Right cardiac atrium (tissue), 5 donors: ENCODE data around the gene PTPN18. TPM values are rescaled to one million over a fixed set of nuclear protein-coding genes. Genes with fewer than 3 reads are reported as not detected.

Experiments
- ATAC-seq, 2 donors: fragments of 200-7000 bp; cut with Tn5 transposase; one replicate each; pipeline versions ENCODE4 v1.8.0 to v1.9.1; 2020; ENCODE audit warnings: moderate library complexity in 2 of 2, mild to moderate bottlenecking in 1 of 2
- DNase-seq, 3 donors: peaks; one replicate each; pipeline ENCODE4 v3.0.0-alpha.2; 2020
- H3K27ac ChIP-seq: one replicate; pipeline ENCODE4 v1.5.1; 2013; ENCODE audit warnings: mild to moderate bottlenecking, low read length, control low read depth, moderate library complexity
- H3K27me3 ChIP-seq: one replicate; pipeline ENCODE4 v1.6.1; 2013; ENCODE audit not compliant: control insufficient read depth, insufficient read depth
- H3K4me1 ChIP-seq: one replicate; pipeline ENCODE4 v1.6.1; 2013; ENCODE audit warnings: low read length; ENCODE audit not compliant: control insufficient read depth, insufficient read depth
- H3K4me3 ChIP-seq: one replicate; pipeline ENCODE4 v1.5.1; 2013; ENCODE audit warnings: low read length, control low read depth
- H3K9me3 ChIP-seq: one replicate; pipeline ENCODE4 v1.6.1; 2013; ENCODE audit warnings: low read length; ENCODE audit not compliant: control insufficient read depth
- WGBS: extraction: QIAGEN DNeasy Blood & Tissue Kit; methylation state at CpG from one replicate; pipeline ENCODE4 v1.1.7; 2013; 5-methylcytosine and 5-hydroxymethylcytosine counted together
- intact Hi-C, 4 donors: fragments of 100-400 bp; cut with DNase I; formaldehyde crosslinking; loops; one replicate each; pipeline versions ENCODE4 v1.11.0 to v1.14.0; 2022 to 2023
- polyA plus RNA-seq: library from polyadenylated mRNA; stranded (reverse); fragments of 200-250 nt; gene quantifications from one replicate; pipeline ENCODE4 v1.2.3, GENCODE V29; 2013
- total RNA-seq, 4 donors: library from RNA; stranded (reverse); fragmentation: NEBNext Ultra II Directional; extraction: Animal tissue kit (Norgen Biotek cat#: 25700); gene quantifications; one replicate each; pipeline ENCODE4 v1.2.1, GENCODE V29; 2021
- donor health status: healthy with polysubstance abuse.
- donor health status: DM: no; HTN: yes; CAD: no.
- donor health status: DM: no; HTN: no; CAD: no.
- donor health status: DM: no; HTN: yes; CAD: no; lungs with severe emphysema.
- donor health status: DM: yes; HTN: yes; CAD: no.

Gene PTPN18
- total and polyA plus RNA-seq, 5 donors = 16.4 to 26.0 (median 24.4) TPM

- H3K9me3 ChIP-seq = no peaks in the 10 kb centered on the region
- intact Hi-C loops = no loop called here
- WGBS = 50% methylated on average over 7 of the region's 7 CpGs
- no peak overlapping the region for H3K27ac ChIP-seq
- ATAC-seq (no peak), DNase-seq (no peak)
- H3K4me3 ChIP-seq = no peak overlapping the region
- H3K27me3 ChIP-seq = no peaks in the 10 kb centered on the region
- H3K4me1 ChIP-seq = peaks cover 2% of the 10 kb centered on the region
Measured at GRCh38 chr2:130351711-130352110, 4.1 kb upstream of the PTPN18 start.

DNA sequence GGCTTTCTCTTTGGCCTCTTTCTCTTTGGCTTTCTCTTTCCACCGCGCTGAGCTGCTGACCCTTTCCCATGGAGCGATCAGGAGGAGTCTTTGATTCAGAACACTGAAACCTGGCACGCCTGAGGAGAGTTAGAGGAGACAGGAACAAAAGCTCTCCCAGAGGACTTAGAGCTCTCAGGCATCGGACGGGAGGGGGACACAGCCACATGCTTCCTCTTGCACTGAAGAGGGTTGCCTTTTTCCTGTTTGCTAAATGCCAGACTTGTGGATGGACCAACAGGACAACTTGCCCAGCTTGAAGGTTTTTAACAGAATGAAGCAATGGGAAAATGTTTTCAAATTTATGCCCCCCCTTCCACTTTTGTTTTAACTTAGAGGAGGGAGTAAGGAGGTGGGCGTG is 3.6 kb upstream of the PTPN18 start:
- H3K4me3 ChIP-seq = no peak overlapping the region
- H3K4me1 ChIP-seq = peaks cover 2% of the 10 kb centered on the region
- no peaks in the 10 kb centered on the region for H3K9me3 ChIP-seq
- ATAC-seq (no peak), DNase-seq (peak in 1 of 3 donors; percentile 46)
- no peaks in the 10 kb centered on the region for H3K27me3 ChIP-seq
- intact Hi-C loops = no loop called here
- no peak overlapping the region for H3K27ac ChIP-seq
- 55% methylated on average over 7 of the region's 7 CpGs for WGBS

- Histone ChIP-seq H3K9me3 (no peaks in the 10 kb centered on the region), H3K27me3 (no peaks in the 10 kb centered on the region), H3K4me3 (no peak overlapping the region), H3K4me1 (peaks cover 2% of the 10 kb centered on the region), H3K27ac (no peak overlapping the region)
- DNase-seq (peak in 1 of 3 donors; percentile 47), ATAC-seq (no peak)
- intact Hi-C loops = no loop called here
- 85% methylated on average over 7 of the region's 7 CpGs for WGBS
Measured at GRCh38 chr2:130353291-130354138, 2.3 kb upstream of the PTPN18 start.

- peaks cover 2% of the 10 kb centered on the region for H3K4me1 ChIP-seq
- no peak for DNase-seq
- intact Hi-C loops = no loop called here
Measured at GRCh38 chr2:130354139-130354428, 1.8 kb upstream of the PTPN18 start.

GRCh38 chr2:130355172-130355577 is 681 bp upstream of the PTPN18 start:
- no peaks in the 10 kb centered on the region for H3K27me3 ChIP-seq
- ATAC-seq (peak in 1 of 2 donors; percentile 4), DNase-seq (peak in 1 of 3 donors; percentile 65)
- whole genome bisulfite sequencing = 13% methylated on average over 21 of the region's 21 CpGs
- no peaks in the 10 kb centered on the region for H3K9me3 ChIP-seq
- intact Hi-C loops = no loop called here
- H3K27ac ChIP-seq = peak overlapping the region; percentile 61
- H3K4me1 ChIP-seq = peaks cover 2% of the 10 kb centered on the region
- peak overlapping the region; percentile 68 for H3K4me3 ChIP-seq

More at GRCh38 chr2:130354139-130354428, 1.8 kb upstream of the PTPN18 start:
- 32% methylated on average over 1 of the region's 1 CpG for WGBS
- Histone ChIP-seq H3K27me3 (no peaks in the 10 kb centered on the region), H3K4me3 (no peak overlapping the region), H3K9me3 (no peaks in the 10 kb centered on the region), H3K27ac (no peak overlapping the region)
- ATAC-seq = no peak

- Histone ChIP-seq H3K9me3 (no peaks in the 10 kb centered on the region), H3K4me3 (no peak overlapping the region), H3K4me1 (peaks cover 2% of the 10 kb centered on the region), H3K27ac (no peak overlapping the region), H3K27me3 (no peaks in the 10 kb centered on the region)
- DNase-seq = no peak
- 96% methylated on average over 7 of the region's 7 CpGs for WGBS
- intact Hi-C loops = no loop called here
- no peak for ATAC-seq
Measured at GRCh38 chr2:130357864-130358263, 2.0 kb downstream of the PTPN18 start.

- H3K27ac ChIP-seq = no peak overlapping the region
- no peak overlapping the region for H3K4me3 ChIP-seq
- no peak for ATAC-seq
- WGBS = 90% methylated on average over 33 of the region's 33 CpGs
- peaks cover 2% of the 10 kb centered on the region for H3K4me1 ChIP-seq
- intact Hi-C loops = no loop called here
- DNase-seq = no peak
- H3K27me3 ChIP-seq = no peaks in the 10 kb centered on the region
- no peaks in the 10 kb centered on the region for H3K9me3 ChIP-seq
Measured at GRCh38 chr2:130358420-130359350, 2.8 kb downstream of the PTPN18 start.

DNA sequence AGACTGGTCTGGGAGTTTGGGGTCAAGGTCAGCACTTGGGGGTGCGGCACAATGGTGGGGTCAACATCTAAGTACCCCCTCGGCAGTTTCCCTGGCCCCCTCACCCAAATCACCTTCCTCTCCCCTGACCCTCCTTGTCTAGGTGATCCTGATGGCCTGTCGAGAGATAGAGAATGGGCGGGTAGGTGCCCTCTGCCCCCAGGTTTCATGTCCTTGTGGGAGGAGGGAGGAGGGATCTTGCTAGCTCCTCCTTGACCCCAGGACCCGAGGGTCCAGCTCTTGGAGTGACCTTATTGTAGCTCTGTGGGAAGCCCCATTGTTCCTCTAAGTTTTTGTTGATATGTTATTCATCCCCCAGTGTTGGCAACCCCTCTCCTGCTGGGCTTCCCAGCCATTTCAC is 3.6 kb downstream of the PTPN18 start:
- H3K9me3 ChIP-seq = no peaks in the 10 kb centered on the region
- no peak overlapping the region for H3K4me3 ChIP-seq
- no peaks in the 10 kb centered on the region for H3K4me1 ChIP-seq
- DNase-seq (peak in 1 of 3 donors; percentile 34), ATAC-seq (no peak)
- 74% methylated on average over 5 of the region's 5 CpGs for WGBS
- intact Hi-C loops = no loop called here
- H3K27me3 ChIP-seq = no peaks in the 10 kb centered on the region
- no peak overlapping the region for H3K27ac ChIP-seq

DNA sequence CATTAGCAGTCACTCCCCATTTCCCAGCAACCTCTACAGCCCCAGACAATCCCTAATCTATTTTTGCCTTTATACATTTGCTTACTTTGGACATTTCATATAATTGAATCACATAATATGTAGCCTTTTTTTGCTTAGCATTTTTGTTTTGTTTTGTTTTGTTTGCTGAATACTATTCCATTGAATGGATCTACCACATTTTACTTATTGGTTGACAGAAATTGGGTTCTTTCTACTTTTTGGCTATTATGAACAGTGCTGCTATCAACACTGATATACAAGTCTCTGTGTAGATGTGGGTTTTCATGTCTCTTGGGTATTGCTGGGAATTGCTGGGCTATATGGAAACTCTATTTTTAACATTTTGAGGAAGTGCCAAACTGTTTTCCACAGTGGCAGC is 7.6 kb downstream of the PTPN18 start:
- no peak for ATAC-seq
- intact Hi-C loops = no loop called here

GRCh38 chr2:130365075-130365474 is 9.2 kb downstream of the PTPN18 start:
- intact Hi-C loops = no loop called here
- Histone ChIP-seq H3K27ac (no peak overlapping the region), H3K9me3 (no peaks in the 10 kb centered on the region), H3K4me1 (no peaks in the 10 kb centered on the region), H3K4me3 (no peak overlapping the region), H3K27me3 (no peaks in the 10 kb centered on the region)
- 86% methylated on average over 2 of the region's 2 CpGs for WGBS
- DNase-seq (no peak), ATAC-seq (no peak)

More for the DNA sequence above, 7.6 kb downstream of the PTPN18 start:
- Histone ChIP-seq H3K4me1 (no peaks in the 10 kb centered on the region), H3K9me3 (no peaks in the 10 kb centered on the region), H3K27me3 (no peaks in the 10 kb centered on the region), H3K27ac (no peak overlapping the region), H3K4me3 (no peak overlapping the region)
- no peak for DNase-seq

DNA sequence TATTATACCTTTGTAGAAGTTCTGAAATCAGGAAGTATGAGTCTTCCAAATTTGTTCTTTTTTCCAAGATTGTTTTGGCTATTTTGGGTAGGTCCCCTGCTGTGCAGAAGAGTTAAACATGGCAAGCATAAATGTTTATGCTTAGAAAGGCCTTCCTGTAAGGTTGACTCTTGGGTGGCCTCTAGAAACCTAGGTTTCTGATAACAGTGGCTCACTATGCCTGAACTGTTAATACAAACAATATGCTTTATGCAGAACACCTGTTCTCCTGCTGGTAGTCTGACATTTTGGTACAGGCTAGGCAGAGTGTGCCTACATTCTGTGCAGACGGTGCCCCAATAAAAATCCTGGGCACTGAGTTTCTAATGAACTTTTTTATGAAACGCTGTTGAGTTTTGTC is 10.1 kb downstream of the PTPN18 start:
- no peak overlapping the region for H3K4me3 ChIP-seq
- DNase-seq (no peak), ATAC-seq (no peak)
- H3K9me3 ChIP-seq = no peaks in the 10 kb centered on the region
- intact Hi-C loops = no loop called here
- no peaks in the 10 kb centered on the region for H3K4me1 ChIP-seq
- WGBS = 93% methylated on average over 2 of the region's 2 CpGs
- H3K27ac ChIP-seq = no peak overlapping the region
- H3K27me3 ChIP-seq = no peaks in the 10 kb centered on the region
